ENCODE results near the gene GNB2. TPM values are rescaled to one million over a fixed set of nuclear protein-coding genes. Genes with fewer than 3 reads are reported as not detected.

GNB2 gene
- total RNA-seq, 1 donor from 2014 or later: 245 TPM

- no peak overlapping the region for H3K4me3 ChIP-seq (ENCODE audit: low read depth, low read length)
- DNase-seq (ENCODE audit: low read depth): no peak
- TF ChIP-seq CTCF (conservative IDR thresholded peaks at IDR 0.05; ENCODE audit: low read depth, low read length): no peak
Measured at GRCh38 chr7:100630066-100630465, 43.5 kb upstream of the GNB2 start.

GRCh38 chr7:100632951-100633717 is 40.4 kb upstream of the GNB2 start:
- H3K4me3 ChIP-seq (ENCODE audit: low read depth, low read length): peak overlapping the region; percentile 34
- DNase-seq (ENCODE audit: low read depth): no peak
- peak; percentile 27 for TF ChIP-seq CTCF (conservative IDR thresholded peaks at IDR 0.05; ENCODE audit: low read depth, low read length)

- no peak for TF ChIP-seq CTCF (conservative IDR thresholded peaks at IDR 0.05; ENCODE audit: low read depth, low read length)
- no peak overlapping the region for H3K4me3 ChIP-seq (ENCODE audit: low read depth, low read length)
- DNase-seq (ENCODE audit: low read depth): no peak
Measured at GRCh38 chr7:100639995-100640516, 33.5 kb upstream of the GNB2 start.

GRCh38 chr7:100640517-100641440 is 32.8 kb upstream of the GNB2 start:
- no peak for TF ChIP-seq CTCF (conservative IDR thresholded peaks at IDR 0.05; ENCODE audit: low read depth, low read length)
- no peak overlapping the region for H3K4me3 ChIP-seq (ENCODE audit: low read depth, low read length)
- DNase-seq (ENCODE audit: low read depth): no peak

- no peak within 1 kb of the TSS for H3K4me3 ChIP-seq (ENCODE audit: low read depth, low read length)
- no peak for DNase-seq (ENCODE audit: low read depth)
- TF ChIP-seq CTCF (conservative IDR thresholded peaks at IDR 0.05; ENCODE audit: low read depth, low read length): no peak
Measured at GRCh38 chr7:100641463-100641859, 32.1 kb upstream of the GNB2 start, which contains the start of gene TFR2. TSS of gene TFR2 (minus strand) at chr7:100641552. CDS start at chr7:100641509, 43 bp downstream.

GRCh38 chr7:100641860-100642533 is 31.5 kb upstream of the GNB2 start:
- no peak for TF ChIP-seq CTCF (conservative IDR thresholded peaks at IDR 0.05; ENCODE audit: low read depth, low read length)
- no peak for DNase-seq (ENCODE audit: low read depth)
- no peak overlapping the region for H3K4me3 ChIP-seq (ENCODE audit: low read depth, low read length)

Measured in epithelial cell of proximal tubule (primary cell).